Measurements from ENCODE around the gene PKDCC.
A peak's percentile ranks its signal among the peaks of the same experiment; 100 is the strongest.

PKDCC gene

DNA sequence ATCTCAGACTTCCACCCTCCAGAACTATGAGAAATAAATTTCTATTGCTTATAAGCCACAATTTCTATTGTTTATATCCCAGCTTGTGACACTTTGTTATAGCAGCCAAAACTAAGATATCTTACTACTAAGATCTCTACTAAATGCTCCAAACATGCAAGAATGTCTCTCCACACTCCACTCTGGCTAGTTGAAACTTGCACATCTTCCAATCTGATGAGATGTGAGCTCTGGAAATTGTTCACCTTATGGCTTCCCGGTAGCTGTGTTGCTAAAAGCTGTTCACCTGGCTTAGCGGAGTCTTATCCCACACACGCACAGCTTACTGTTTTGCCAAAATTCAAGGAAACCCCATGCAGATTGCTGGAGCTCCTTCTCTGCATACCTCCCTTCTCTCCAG is 43.9 kb downstream of the PKDCC start:
- DNase-seq: no peak

GRCh38 chr2:42092084-42092996 is 44.5 kb downstream of the PKDCC start:
- peak; percentile 91 to 92 for DNase-seq

DNA sequence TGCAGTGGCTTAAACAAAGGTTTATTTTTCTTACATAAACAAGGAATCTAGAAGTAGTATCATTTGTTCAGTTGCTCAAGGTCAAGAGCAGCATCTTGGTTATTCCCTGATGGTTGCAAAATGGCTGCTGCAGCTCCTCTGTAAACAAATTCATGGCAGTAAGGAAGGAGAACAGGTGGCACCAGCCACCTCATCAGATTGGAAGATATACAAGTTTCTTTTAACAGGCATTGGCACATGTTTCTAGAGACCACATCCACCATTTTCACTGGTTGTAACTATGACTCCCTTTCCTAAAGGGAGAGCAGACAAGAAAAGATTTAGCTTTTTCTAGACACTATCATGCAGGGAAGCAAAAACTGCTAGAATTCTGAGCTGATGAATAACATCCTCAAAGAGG is 46.3 kb downstream of the PKDCC start:
- DNase-seq: no peak

DNA sequence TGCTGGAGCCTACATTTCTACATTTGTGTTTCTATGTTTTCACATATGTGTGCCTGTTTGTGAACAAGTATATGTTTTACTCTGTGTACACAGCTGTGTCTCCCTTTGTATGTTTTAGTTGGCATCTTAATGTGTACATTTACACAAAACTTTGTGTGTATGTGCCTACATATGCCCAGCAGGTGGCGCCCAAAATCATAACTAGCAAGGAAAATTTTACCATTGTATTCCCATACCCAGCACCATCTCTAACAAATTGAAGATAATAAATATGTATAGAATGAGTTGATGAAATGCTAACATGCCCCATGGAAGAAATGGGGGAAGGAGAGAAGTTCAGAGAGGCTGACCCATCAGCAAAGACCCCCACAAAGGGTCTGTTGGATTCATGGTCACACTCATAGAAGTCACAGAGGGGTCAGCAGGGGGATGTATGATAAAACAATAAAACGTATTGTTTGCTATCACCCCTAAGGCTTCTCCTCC is 48.1 kb downstream of the PKDCC start:
- peak; percentile 80 to 81 for DNase-seq

DNA sequence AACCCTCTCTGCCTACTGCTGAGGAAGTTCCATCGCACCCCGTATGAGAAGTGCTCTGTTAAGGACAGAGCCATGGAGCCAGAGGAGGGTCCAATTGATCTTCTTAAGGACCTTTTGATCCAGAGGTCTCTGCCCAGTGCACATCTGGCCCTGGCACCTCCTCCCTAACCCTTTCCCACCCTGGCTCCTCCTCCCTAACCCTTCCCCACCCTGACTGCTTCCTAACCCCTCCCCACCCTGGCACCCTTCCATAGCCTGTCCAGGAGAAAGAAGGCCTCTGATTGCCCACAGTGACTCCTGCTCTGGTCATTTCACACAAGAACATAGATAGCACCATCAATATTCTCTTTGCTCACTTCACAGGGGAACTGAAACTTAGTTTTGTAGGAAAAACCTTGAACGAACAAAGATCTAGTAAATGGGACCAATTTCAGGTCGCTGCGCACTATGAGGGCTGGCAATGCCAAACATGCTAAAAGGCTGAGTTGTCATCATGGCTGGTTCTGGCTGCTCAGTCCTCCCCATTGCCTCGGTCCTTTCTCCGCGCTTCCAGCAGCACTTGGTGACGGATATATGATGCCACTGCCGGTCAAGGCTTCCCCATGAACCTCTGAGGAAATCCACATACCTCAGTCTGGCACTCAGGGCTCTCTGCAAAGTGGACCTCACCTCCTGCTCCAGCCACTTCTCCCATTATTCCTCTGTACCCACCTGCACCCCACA is 49.2 kb downstream of the PKDCC start:
- peak; percentile 30 to 39 for DNase-seq

- peak; percentile 95 to 98 for DNase-seq
Measured at GRCh38 chr2:42098571-42099437, 51.0 kb downstream of the PKDCC start.

DNA sequence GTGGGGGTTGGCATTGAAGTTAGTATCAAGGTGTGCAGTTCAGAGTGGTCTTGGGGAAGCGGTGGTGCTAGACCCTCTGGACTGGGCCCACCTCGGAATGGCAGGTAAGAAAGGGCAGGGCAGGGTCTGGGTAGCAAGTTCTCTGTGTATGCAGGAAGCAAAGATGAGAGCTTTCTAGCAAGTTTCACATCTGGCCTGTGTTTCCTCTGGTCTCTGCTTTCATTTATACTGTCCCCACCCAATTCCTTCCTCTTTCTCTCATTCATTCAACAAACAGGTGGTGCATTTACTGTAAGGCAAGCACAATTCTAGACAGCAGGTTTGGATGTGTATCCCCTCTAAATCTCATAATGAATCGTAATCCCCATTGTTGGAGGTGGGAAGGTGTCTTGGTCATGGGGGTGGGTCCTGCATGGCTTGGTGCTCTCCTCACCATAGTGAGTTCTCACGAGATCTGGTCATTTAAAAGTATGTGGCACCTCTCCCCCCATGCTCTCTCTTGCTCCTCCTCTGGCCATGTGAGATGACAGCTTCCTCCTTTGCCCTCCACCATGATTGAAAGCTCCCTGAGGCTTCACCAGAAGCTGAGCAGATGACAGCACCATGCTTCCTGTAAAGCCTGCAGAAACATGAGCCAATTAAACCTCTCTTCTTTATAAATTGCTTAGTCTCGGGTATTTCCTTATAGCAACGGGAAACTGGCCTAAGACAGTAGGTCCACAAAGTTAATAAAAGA is 51.8 kb downstream of the PKDCC start:
- peak in 1 of 2 donors; percentile 21 for DNase-seq

DNA sequence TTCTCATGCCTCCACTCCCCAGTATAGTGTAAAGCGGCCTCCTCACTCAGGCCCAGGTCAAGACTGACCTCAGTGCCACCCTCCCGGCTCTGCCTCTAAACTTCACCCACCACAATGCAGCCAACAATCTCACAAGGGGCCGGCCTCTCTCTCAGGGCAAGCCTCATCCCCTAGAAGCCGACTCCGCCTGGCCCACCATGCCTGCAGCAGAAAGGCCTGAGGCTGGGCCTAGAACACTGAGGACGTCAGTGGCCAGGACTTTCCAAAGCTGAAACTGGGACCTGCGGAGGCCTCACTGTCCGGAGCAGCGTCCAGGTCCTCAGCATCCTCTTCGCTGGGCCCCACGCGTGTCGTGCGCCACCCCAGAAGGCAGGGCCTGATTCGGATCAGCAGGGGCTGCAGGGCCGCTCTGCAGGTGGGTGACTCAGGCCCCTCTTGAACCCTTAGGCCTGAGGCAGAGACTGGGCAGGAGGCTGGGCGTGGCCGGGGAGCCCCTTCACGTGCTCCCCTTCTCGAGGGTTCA is 52.9 kb downstream of the PKDCC start:
- DNase-seq: no peak

DNA sequence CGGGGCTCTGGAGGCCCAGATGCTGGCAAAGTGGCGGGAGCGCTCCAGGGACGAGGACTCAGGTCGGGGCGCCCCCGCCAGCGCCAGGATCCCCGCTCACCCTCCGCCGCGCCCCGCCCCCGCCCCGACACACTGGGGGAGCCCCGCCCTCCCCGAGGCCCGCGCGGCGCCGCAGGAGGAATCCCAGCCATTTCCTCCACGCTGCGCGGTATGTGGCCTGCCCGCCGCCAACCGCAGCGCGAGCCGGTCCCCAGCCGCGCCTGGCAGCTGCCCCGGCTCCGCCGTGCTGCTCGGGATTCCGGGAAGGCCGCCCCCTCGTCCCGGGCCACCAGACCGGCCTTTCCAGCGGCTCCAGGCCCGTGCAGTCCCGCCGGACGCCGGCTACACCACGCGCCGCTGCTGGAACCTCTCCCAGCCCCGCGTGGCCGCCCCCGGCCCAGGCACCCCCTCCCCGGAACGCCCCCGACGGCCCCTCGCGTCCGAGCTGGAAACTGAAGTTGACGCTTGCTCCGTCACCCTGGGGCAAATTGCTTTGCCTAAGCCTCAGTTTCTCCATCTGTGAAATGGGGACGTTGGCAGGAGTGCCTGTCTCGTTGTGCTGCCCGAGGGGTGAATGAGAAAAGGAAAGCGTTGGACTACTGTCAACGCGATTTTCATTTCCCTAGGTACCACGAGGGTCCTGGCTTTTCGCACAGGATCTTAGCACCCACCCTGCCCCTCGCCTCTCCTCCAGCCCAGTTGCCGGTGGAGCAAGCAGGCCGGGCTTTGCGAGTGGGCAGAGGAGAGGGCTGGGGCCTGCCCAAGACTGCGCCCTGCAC is 53.6 kb downstream of the PKDCC start:
- peak in 1 of 2 donors; percentile 50 for DNase-seq

- peak; percentile 93 to 97 for DNase-seq
Measured at GRCh38 chr2:42102024-42102590, 54.3 kb downstream of the PKDCC start.

DNA sequence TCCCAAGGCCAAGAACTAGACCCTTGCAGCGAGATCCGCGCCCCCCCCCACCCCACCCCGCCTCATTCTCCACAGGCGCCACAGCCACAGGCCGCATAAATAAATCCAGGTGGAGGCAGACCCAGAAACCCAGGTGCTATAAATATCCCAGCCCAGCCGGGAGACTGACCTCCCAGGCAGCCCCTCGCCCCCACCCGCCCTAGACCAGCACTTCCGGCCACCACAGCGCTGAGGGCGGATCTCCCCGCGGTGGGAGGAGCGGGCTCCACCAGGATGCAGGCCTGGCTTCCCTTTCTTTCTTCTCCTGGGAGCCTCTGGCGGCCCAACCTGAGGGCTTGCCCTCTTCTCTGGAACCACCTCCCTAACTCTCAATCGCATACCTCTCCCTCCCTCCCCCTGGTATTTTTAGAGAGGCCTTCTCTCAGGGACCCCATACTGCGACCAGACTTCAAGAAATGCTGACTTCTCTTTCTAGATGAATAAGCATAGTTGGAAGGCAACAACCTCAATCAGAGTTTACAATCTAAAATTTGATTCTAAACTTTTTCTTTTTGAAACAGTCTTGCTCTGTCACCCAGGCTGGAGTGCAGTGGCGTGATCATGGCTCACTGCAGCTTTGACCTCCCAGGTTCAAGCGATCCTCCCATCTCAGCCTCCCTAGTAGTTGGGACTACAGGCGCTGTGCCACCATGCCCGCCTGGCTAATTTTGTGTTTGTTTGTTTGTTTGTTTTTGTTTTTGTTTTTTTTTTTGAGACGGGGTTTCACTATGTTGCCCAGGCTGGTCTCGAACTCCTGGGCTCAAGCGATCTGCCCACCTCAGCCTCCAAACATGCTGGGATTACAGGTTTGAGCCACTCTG is 55.0 kb downstream of the PKDCC start:
- DNase-seq: peak; percentile 53 to 73

DNA sequence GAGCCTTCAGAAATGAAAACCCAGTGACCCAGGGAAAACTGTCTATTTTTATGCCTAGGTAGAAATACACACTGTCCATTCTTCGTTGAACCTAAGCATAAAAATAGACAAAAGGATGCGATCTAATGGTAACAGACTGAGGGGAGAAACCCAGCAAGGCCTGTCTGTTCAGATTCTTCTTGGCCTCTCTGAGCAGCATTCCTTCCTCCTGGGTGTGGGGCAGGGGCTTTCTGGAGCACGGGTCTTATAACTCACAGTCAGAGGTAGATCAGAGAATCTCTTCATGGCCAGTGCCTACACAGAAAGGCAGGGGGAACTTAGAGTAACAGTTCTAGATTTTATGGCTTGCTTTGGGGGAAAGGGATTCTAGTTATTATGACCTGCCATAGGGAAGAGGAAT is 56.0 kb downstream of the PKDCC start:
- no peak for DNase-seq

GRCh38 chr2:42104621-42105020 is 56.8 kb downstream of the PKDCC start:
- no peak for DNase-seq

DNA sequence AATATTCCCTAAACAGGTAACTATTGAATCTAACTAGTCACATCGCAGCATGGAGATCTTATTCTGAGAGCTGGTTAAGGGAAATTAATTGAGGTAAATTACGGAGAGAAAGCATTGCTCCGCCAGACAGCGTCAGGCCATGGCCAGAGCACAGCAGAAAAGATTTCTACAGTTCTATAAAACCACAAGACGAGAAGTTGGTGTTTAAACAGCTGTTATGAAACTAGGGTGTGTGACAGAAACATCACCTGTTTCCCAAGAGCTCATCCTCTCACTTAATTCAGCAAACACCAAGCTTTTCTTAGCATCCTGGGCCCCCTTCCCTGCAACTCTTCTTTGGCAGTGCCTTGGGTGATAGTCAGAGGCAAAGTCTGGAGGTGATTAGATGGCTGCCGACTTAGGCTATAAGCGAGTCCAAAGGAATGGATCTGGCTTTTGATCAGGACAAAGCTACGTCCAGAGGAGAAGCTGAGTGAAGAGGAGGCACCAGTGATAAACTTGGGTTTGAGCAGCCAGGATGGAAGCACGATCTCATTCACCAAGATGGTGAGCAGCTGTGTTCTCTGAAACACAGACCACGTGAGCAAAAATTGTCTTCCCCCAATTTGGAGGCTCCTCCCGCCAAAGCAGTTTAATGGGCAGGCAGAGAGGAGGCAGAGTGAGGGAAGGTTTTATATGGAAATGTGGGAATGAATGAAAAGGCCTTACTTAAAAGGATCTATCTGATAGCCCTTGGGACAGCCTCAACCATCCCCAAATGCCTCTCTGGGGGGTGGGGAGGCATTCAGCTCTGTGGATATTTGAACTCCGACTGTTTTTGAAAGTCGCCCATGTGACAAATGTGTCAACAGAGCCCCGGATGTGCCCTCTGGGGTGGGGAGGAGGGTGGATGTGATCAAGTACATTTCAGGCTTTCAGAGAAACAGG is 57.8 kb downstream of the PKDCC start:
- peak; percentile 92 to 95 for DNase-seq

DNA sequence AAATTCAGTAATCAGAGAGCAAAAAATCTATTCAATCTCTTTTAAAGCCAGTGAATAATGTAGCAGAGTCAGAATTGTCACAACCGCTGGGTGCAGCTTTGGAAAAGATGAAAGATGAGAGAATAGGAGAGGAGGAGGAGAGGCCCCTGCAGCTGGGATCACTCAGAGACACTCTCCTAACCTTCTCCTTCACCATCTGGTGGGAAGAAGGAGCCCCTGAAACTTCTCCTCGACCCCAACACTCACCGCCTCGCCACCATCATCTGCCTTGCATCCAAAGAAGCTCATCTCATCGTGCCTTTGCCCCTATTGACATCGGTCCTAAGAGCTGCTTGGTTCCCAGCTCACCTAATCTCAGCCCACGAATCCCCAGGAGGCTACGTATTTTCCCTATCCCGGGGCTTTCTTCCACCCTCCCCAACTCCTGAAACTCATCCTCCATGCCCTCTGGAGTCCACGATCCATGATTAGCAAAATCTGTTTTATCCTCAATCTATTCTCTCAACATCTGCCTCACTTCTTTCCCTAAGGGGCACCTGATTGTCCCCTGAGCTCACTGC is 58.5 kb downstream of the PKDCC start:
- no peak for DNase-seq

- DNase-seq: no peak
Measured at GRCh38 chr2:42107249-42108042, 59.6 kb downstream of the PKDCC start.
